Stimulated activated naive CD8-positive, alpha-beta T cell treated with anti-CD3 and anti-CD28 coated beads, Interleukin-15, amount 100 ng/mL, for 72 hours (primary cell): Measurements from ENCODE around the gene EWSR1.
"Not testable (repeated sequence)": the region's sequence is repeated elsewhere in the genome, so short reads cannot be mapped to it uniquely, and the experiment has no call there.

Source experiments
- ATAC-seq: fragments of 150-1000 bp; cut with Tn5 transposase; 2 replicates; pipeline ENCODE4 v1.10.0; 2021; ENCODE audit warnings: mild to moderate bottlenecking, moderate library complexity
- DNase-seq, 2 donors: peaks; one replicate each; pipeline ENCODE4 v3.0.0; 2021 to 2022
- H3K27ac Mint-ChIP-seq, 2 donors: one replicate each; pipeline ENCODE4 v1.8.0; 2022; ENCODE audit warnings: mild to moderate bottlenecking in 2 of 2, mixed read lengths in 2 of 2, moderate library complexity in 2 of 2
- H3K27me3 Mint-ChIP-seq: one replicate; pipeline ENCODE4 v1.8.0; 2022; ENCODE audit warnings: mixed read lengths
- H3K4me1 Mint-ChIP-seq: one replicate; pipeline ENCODE4 v1.8.0; 2022; ENCODE audit warnings: mild to moderate bottlenecking, mixed read lengths
- H3K4me3 Mint-ChIP-seq, 2 donors: one replicate each; pipeline ENCODE4 v1.8.0; 2022; ENCODE audit warnings: mild to moderate bottlenecking in 2 of 2, mixed read lengths in 2 of 2, moderate library complexity in 1 of 2
- H3K9me3 Mint-ChIP-seq, 2 donors: one replicate each; pipeline ENCODE4 v1.8.0; 2022; ENCODE audit warnings: mixed read lengths in 2 of 2

The EWSR1 gene

GRCh38 chr22:29342177-29342576 is 74.1 kb downstream of the EWSR1 start:
- peak overlapping the region in 1 of 2 donors; percentile 87 for H3K27ac Mint-ChIP-seq

GRCh38 chr22:29342577-29343312 is 74.7 kb downstream of the EWSR1 start:
- no peak for ATAC-seq
- Mint-ChIP-seq H3K27ac (peak overlapping the region in 1 of 2 donors; percentile 92), H3K27me3 (no peaks in the 10 kb centered on the region), H3K4me3 (no peak overlapping the region), H3K4me1 (no peaks in the 10 kb centered on the region), H3K9me3 (no peaks in the 10 kb centered on the region)
- no peak for DNase-seq

More at GRCh38 chr22:29342177-29342576, 74.1 kb downstream of the EWSR1 start:
- ATAC-seq (no peak), DNase-seq (no peak)
- Mint-ChIP-seq H3K4me3 (no peak overlapping the region), H3K9me3 (no peaks in the 10 kb centered on the region), H3K4me1 (no peaks in the 10 kb centered on the region), H3K27me3 (no peaks in the 10 kb centered on the region)

- Mint-ChIP-seq H3K4me1 (no peaks in the 10 kb centered on the region), H3K27ac (no peak overlapping the region), H3K27me3 (no peaks in the 10 kb centered on the region), H3K4me3 (no peak overlapping the region), H3K9me3 (no peaks in the 10 kb centered on the region)
- DNase-seq (no peak), ATAC-seq (no peak)
Observed at GRCh38 chr22:29343313-29343805, 75.3 kb downstream of the EWSR1 start.

GRCh38 chr22:29344137-29344536 is 76.1 kb downstream of the EWSR1 start:
- Mint-ChIP-seq H3K27me3 (no peaks in the 10 kb centered on the region), H3K4me3 (no peak overlapping the region), H3K27ac (no peak overlapping the region), H3K4me1 (no peaks in the 10 kb centered on the region), H3K9me3 (no peaks in the 10 kb centered on the region)
- no peak for ATAC-seq
- DNase-seq: no peak

GRCh38 chr22:29344889-29345288 is 76.8 kb downstream of the EWSR1 start:
- not testable (repeated sequence) for H3K4me1 Mint-ChIP-seq, ATAC-seq, H3K9me3 Mint-ChIP-seq, H3K27me3 Mint-ChIP-seq, DNase-seq, H3K4me3 Mint-ChIP-seq
- H3K27ac Mint-ChIP-seq: peak overlapping the region in 1 of 2 donors; percentile 78

GRCh38 chr22:29345932-29346331 is 77.9 kb downstream of the EWSR1 start:
- DNase-seq: no peak
- Mint-ChIP-seq H3K9me3 (no peaks in the 10 kb centered on the region), H3K4me1 (no peaks in the 10 kb centered on the region)

GRCh38 chr22:29346659-29347058 is 78.6 kb downstream of the EWSR1 start:
- no peaks in the 10 kb centered on the region for H3K9me3 Mint-ChIP-seq

More at GRCh38 chr22:29345932-29346331, 77.9 kb downstream of the EWSR1 start:
- Mint-ChIP-seq H3K27ac (peak overlapping the region in 1 of 2 donors; percentile 93), H3K27me3 (no peaks in the 10 kb centered on the region), H3K4me3 (no peak overlapping the region)
- no peak for ATAC-seq

GRCh38 chr22:29348041-29348440 is 80.0 kb downstream of the EWSR1 start:
- Mint-ChIP-seq H3K4me3 (no peak overlapping the region), H3K27ac (no peak overlapping the region), H3K27me3 (no peaks in the 10 kb centered on the region), H3K9me3 (no peaks in the 10 kb centered on the region), H3K4me1 (no peaks in the 10 kb centered on the region)
- ATAC-seq: no peak
- DNase-seq: no peak

More at GRCh38 chr22:29346659-29347058, 78.6 kb downstream of the EWSR1 start:
- H3K4me1 Mint-ChIP-seq: no peaks in the 10 kb centered on the region
- no peak overlapping the region for H3K27ac Mint-ChIP-seq
- no peak overlapping the region for H3K4me3 Mint-ChIP-seq
- H3K27me3 Mint-ChIP-seq: no peaks in the 10 kb centered on the region
- DNase-seq: no peak
- no peak for ATAC-seq

- Mint-ChIP-seq H3K27me3 (no peaks in the 10 kb centered on the region), H3K4me1 (no peaks in the 10 kb centered on the region), H3K9me3 (no peaks in the 10 kb centered on the region), H3K27ac (peak overlapping the region in 1 of 2 donors; percentile 48), H3K4me3 (no peak overlapping the region)
- ATAC-seq (no peak), DNase-seq (no peak)
Observed at GRCh38 chr22:29348956-29349355, 80.9 kb downstream of the EWSR1 start.
